ENCODE measurements around the gene PTPN6. TPM values are rescaled to one million over a fixed set of nuclear protein-coding genes. Genes with fewer than 3 reads are reported as not detected.

Gene PTPN6
- total RNA-seq, 1 experiment from 2014 or later, result 28.4 TPM

DNA sequence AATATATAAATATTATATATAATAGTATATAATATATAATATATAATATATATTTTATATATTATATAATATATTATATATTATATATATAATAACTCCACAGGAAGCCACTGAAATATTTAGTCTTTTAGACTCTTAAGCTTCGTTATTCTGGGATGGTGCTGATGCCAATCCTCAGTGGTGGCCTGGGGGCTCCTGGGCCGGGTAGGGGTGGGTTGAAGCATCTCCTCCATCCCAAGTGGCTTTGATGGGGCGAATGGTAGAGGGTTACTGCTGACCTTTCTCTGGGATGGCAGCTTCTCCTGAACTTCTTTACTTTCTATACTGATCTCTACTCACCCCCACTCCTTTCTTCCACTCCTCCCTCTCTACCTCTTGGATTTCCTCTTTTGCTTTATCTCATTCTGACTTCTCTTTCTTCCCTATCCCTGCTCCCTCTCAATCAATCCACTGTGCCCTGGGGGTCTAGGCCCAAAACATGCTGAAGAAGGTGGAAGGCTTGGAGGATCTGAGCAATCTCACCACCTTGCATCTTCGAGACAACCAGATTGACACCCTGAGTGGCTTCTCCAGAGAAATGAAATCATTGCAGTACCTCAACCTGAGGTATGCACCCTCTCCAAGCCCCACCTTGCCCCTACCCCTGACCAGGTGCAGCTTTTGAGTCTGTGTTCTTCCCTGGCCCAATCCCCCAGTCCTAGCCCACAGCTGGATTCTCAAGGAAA, 41.6 kb upstream of the PTPN6 start:
- Histone ChIP-seq H3K9ac (ENCODE audit: low read length) (no peak overlapping the region), H3K79me2 (ENCODE audit: low read length) (peaks cover under 1% of the 10 kb centered on the region; the same call in 1 of the 2 replicates), H3K4me3 (ENCODE audit: low read length) (no peak overlapping the region), H3K9me3 (ENCODE audit: low read length) (no peaks in the 10 kb centered on the region), H3K27me3 (ENCODE audit: low read length) (no peaks in the 10 kb centered on the region), H3F3A (ENCODE audit: low read length, unreplicated experiment) (no peaks in the 10 kb centered on the region), H3K4me2 (ENCODE audit: low read length) (no peak overlapping the region), H3K36me3 (ENCODE audit: low read depth, low read length) (no peaks in the 10 kb centered on the region), H4K20me1 (ENCODE audit: low read length) (no peaks in the 10 kb centered on the region), H3K9me2 (replicated peaks; ENCODE audit: low read length) (no peaks in the 10 kb centered on the region), H3K4me1 (ENCODE audit: insufficient read depth, low read length) (no peaks in the 10 kb centered on the region; the same call in 1 of the 2 replicates), H2AFZ (ENCODE audit: low read length) (no peak overlapping the region), H3K27ac (ENCODE audit: low read length) (no peak overlapping the region)
- no TSS peak for BruUV-seq (replicated peaks)
- intact Hi-C loops (cut with micrococcal nuclease), result no loop called here
- ChIA-PET POLR2A (ENCODE audit: unreplicated experiment) (no interaction called here), CTCF (no interaction called here)
- TF ChIP-seq EZH2 (IDR thresholded peaks at IDR 0.05; ENCODE audit: low read length, unreplicated experiment) (no peak), EZH2phosphoT487 (IDR thresholded peaks at IDR 0.05; ENCODE audit: borderline replicate concordance, low read length) (no peak)
- TF ChIP-seq, protein P1, sequence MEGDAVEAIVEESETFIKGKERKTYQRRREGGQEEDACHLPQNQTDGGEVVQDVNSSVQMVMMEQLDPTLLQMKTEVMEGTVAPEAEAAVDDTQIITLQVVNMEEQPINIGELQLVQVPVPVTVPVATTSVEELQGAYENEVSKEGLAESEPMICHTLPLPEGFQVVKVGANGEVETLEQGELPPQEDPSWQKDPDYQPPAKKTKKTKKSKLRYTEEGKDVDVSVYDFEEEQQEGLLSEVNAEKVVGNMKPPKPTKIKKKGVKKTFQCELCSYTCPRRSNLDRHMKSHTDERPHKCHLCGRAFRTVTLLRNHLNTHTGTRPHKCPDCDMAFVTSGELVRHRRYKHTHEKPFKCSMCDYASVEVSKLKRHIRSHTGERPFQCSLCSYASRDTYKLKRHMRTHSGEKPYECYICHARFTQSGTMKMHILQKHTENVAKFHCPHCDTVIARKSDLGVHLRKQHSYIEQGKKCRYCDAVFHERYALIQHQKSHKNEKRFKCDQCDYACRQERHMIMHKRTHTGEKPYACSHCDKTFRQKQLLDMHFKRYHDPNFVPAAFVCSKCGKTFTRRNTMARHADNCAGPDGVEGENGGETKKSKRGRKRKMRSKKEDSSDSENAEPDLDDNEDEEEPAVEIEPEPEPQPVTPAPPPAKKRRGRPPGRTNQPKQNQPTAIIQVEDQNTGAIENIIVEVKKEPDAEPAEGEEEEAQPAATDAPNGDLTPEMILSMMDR (conservative IDR thresholded peaks at IDR 0.05; ENCODE audit: low read depth, low read length), result no peak
- DNase-seq, result no peak
- no peak for ATAC-seq

DNA sequence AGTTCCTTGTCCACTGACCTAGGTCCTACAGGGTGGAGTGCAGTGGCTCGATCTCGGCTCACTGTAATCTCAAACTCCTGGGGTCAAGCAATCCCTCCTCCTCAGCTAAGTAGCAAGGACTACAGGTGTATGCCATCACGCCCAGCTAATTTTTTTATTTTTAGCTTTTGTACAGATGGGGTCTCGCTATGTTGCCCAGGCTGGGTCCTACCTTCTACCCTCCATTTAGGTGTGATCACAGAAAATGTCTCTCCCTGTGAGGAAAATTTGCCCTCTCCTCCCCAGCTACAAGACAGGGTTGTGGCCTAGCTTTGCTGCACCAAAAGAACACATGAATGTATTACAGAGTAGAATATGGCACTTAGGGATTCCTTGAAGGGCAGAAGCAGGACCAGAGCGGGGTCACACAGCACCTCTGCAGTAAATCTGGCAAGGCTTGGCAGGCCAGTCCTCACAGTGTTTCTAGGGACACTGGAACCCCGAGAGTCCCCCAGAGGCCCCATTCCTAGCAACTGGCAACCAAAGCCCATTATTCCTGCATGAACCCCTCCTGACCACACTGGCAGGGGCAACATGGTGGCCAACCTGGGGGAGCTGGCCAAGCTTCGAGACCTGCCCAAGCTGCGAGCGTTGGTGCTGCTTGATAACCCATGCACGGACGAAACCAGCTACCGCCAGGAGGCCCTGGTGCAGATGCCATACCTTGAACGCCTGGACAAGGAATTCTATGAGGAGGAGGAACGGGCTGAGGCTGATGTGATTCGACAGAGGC, 38.8 kb upstream of the PTPN6 start:
- Histone ChIP-seq H3K4me1 (ENCODE audit: insufficient read depth, low read length) (0 out of 2 replicates have a peak, but pooled peaks cover 4% of the 10 kb centered on the region), H3K27ac (ENCODE audit: low read length) (no peak overlapping the region), H3K27me3 (ENCODE audit: low read length) (no peaks in the 10 kb centered on the region), H3K79me2 (ENCODE audit: low read length) (peaks cover 15% of the 10 kb centered on the region), H3K9ac (ENCODE audit: low read length) (no peak overlapping the region), H3K4me2 (ENCODE audit: low read length) (no peak overlapping the region), H4K20me1 (ENCODE audit: low read length) (no peaks in the 10 kb centered on the region), H3K4me3 (ENCODE audit: low read length) (no peak overlapping the region), H3K9me3 (ENCODE audit: low read length) (no peaks in the 10 kb centered on the region), H3K36me3 (ENCODE audit: low read depth, low read length) (no peaks in the 10 kb centered on the region), H2AFZ (ENCODE audit: low read length) (no peak overlapping the region), H3F3A (ENCODE audit: low read length, unreplicated experiment) (no peaks in the 10 kb centered on the region), H3K9me2 (replicated peaks; ENCODE audit: low read length) (no peaks in the 10 kb centered on the region)
- BruUV-seq (replicated peaks), result no TSS peak
- DNase-seq, result no peak
- intact Hi-C loops (cut with micrococcal nuclease), result no loop called here
- no peak for ATAC-seq
- TF ChIP-seq EZH2 (IDR thresholded peaks at IDR 0.05; ENCODE audit: low read length, unreplicated experiment), result no peak
- TF ChIP-seq, protein P1 (conservative IDR thresholded peaks at IDR 0.05; ENCODE audit: low read depth, low read length), result no peak
- no peak for TF ChIP-seq EZH2phosphoT487 (IDR thresholded peaks at IDR 0.05; ENCODE audit: borderline replicate concordance, low read length)
- ChIA-PET POLR2A (ENCODE audit: unreplicated experiment) (no interaction called here), CTCF (no interaction called here)
